GM11168 (cell line): ENCODE measurements around the gene CCN2.

Experiments
- in situ Hi-C: fragments of 300-500 bp; cut with MboI; formaldehyde crosslinking; loops from one replicate; pipeline ENCODE4 v1.12.0; 2022; ENCODE audit warnings: low sequenced_read_pairs; ENCODE audit not compliant: unreplicated experiment

The CCN2 gene

GRCh38 chr6:131950767-131951575 lies at the start of gene CCN2:
Gene CCN2 (minus strand): TSS chr6:131951372. CDS start chr6:131951172, 200 bp downstream.
- in situ Hi-C loops = no loop called here

- in situ Hi-C loops = no loop called here
These were observed 49.1 kb upstream of the CCN2 start for GRCh38 chr6:132000296-132000695.

- in situ Hi-C loops = no loop called here
These were observed 48.5 kb upstream of the CCN2 start for GRCh38 chr6:131999545-132000146.

GRCh38 chr6:131998255-131998982 lies 47.2 kb upstream of the CCN2 start:
- in situ Hi-C loops = no loop called here

GRCh38 chr6:131997429-131998153 lies 46.4 kb upstream of the CCN2 start:
- in situ Hi-C loops = no loop called here

GRCh38 chr6:131995917-131996316 lies 44.7 kb upstream of the CCN2 start:
- in situ Hi-C loops = no loop called here

GRCh38 chr6:131992557-131992956 lies 41.4 kb upstream of the CCN2 start:
- in situ Hi-C loops = no loop called here

- in situ Hi-C loops = no loop called here
These were observed 37.9 kb upstream of the CCN2 start for GRCh38 chr6:131989036-131989435.

- in situ Hi-C loops = no loop called here
These were observed 31.6 kb upstream of the CCN2 start for GRCh38 chr6:131982740-131983259.

- in situ Hi-C loops = no loop called here
These were observed 30.4 kb upstream of the CCN2 start for GRCh38 chr6:131981624-131981978.

- in situ Hi-C loops = no loop called here
These were observed 29.8 kb upstream of the CCN2 start for GRCh38 chr6:131980791-131981623.

GRCh38 chr6:131980338-131980790 lies 29.2 kb upstream of the CCN2 start:
- in situ Hi-C loops = no loop called here

GRCh38 chr6:131979515-131980337 lies 28.6 kb upstream of the CCN2 start:
- in situ Hi-C loops = no loop called here

GRCh38 chr6:131978522-131978921 lies 27.4 kb upstream of the CCN2 start:
- in situ Hi-C loops = no loop called here

- in situ Hi-C loops = no loop called here
These were observed 25.4 kb upstream of the CCN2 start for GRCh38 chr6:131976545-131977061.

GRCh38 chr6:131972741-131973140 lies 21.6 kb upstream of the CCN2 start:
- in situ Hi-C loops = no loop called here

GRCh38 chr6:131970076-131970859 lies 19.1 kb upstream of the CCN2 start:
- in situ Hi-C loops = no loop called here

- in situ Hi-C loops = no loop called here
These were observed 17.5 kb upstream of the CCN2 start for GRCh38 chr6:131968656-131969055.
